Spleen (tissue), 11 donors: Measurements from ENCODE around the gene NANOS3. TPM values are rescaled to one million over a fixed set of nuclear protein-coding genes. Genes with fewer than 3 reads are reported as not detected.

Experiments used
- DNase-seq: peaks from one replicate; pipeline ENCODE4 v3.0.0-alpha.2; 2020
- H3K27ac ChIP-seq, 8 donors: fragments of 200-600 bp; sonication (generic) in 7 of 8; 1 replicate in 4 of 8; 2 replicates in 4 of 8; pipeline versions ENCODE4 v1.5.0 to v1.8.0; 2016 to 2021; ENCODE audit warnings: inconsistent platforms in 4 of 8, mild to moderate bottlenecking in 4 of 8, moderate library complexity in 1 of 8
- H3K27me3 ChIP-seq, 7 donors: fragments of 200-600 bp; sonication (generic) in 6 of 7; replicated peaks in 1 of 7; 1 replicate in 4 of 7; 2 replicates in 3 of 7; pipeline versions ENCODE4 v1.5.0 to v1.8.0; 2016 to 2021; ENCODE audit warnings: inconsistent platforms in 3 of 7, mild to moderate bottlenecking in 1 of 7
- H3K36me3 ChIP-seq, 6 donors: fragments of 200-600 bp; sonication (generic) in 5 of 6; 1 replicate in 4 of 6; 2 replicates in 2 of 6; pipeline versions ENCODE4 v1.5.0 to v1.8.0; 2016 to 2021; ENCODE audit warnings: inconsistent platforms in 2 of 6
- H3K4me1 ChIP-seq, 6 donors: fragments of 200-600 bp; sonication (generic) in 5 of 6; 1 replicate in 3 of 6; 2 replicates in 3 of 6; pipeline versions ENCODE4 v1.5.0 to v1.8.0; 2016 to 2021; ENCODE audit warnings: inconsistent platforms in 3 of 6
- H3K4me3 ChIP-seq, 8 donors: fragments of 200-600 bp; sonication (generic) in 7 of 8; 1 replicate in 4 of 8; 2 replicates in 4 of 8; pipeline versions ENCODE4 v1.5.0 to v1.8.0; 2016 to 2021; ENCODE audit warnings: inconsistent platforms in 4 of 8, mild to moderate bottlenecking in 4 of 8, moderate library complexity in 2 of 8
- H3K9me3 ChIP-seq, 8 donors: fragments of 200-600 bp; sonication (generic) in 7 of 8; 1 replicate in 4 of 8; 2 replicates in 4 of 8; pipeline versions ENCODE4 v1.5.0 to v1.8.0; 2016 to 2021; ENCODE audit warnings: inconsistent platforms in 4 of 8
- CTCF ChIP-seq, 11 experiments: fragments of 200-600 bp in 7 of 11; fragments of 450-650 bp in 4 of 11; sonication (generic) in 4 of 11; IDR thresholded peaks in 8 of 11; conservative IDR thresholded peaks in 3 of 11; 1 replicate in 7 of 11; 2 replicates in 4 of 11; pipeline versions ENCODE4 v1.4.0 to v1.8.0; 2016 to 2021; ENCODE audit warnings: antibody characterized with exemption in 11 of 11, inconsistent platforms in 4 of 11, mild to moderate bottlenecking in 1 of 11
- POLR2A ChIP-seq, 3 donors: fragments of 450-650 bp; IDR thresholded peaks; one replicate each; pipeline ENCODE4 v1.5.1; 2017; ENCODE audit warnings: antibody characterized with exemption in 3 of 3, mild to moderate bottlenecking in 1 of 3
- POLR2AphosphoS5 ChIP-seq, 3 donors: sonication (generic); formaldehyde crosslinking; IDR thresholded peaks; one replicate each; pipeline ENCODE4 v1.5.1; 2017; ENCODE audit warnings: antibody characterized with exemption in 3 of 3
- WGBS, 5 donors: extraction: QIAGEN DNeasy Blood & Tissue Kit in 3 of 5; methylation state at CpG; one replicate each; pipeline versions ENCODE4 v1.1.5 to v1.1.7; 2013 to 2018; 5-methylcytosine and 5-hydroxymethylcytosine counted together
- intact Hi-C: fragments of 100-400 bp; cut with DNase I; formaldehyde crosslinking; loops from one replicate; pipeline ENCODE4 v1.15.0; 2023; ENCODE audit warnings: low total_unique reads
- polyA plus RNA-seq, 3 donors: library from polyadenylated mRNA; stranded (reverse); fragments of 200-250 nt; gene quantifications; one replicate each; pipeline ENCODE4 v1.2.1, GENCODE V29; 2013
- total RNA-seq, 7 donors: library from RNA; depleted of rRNA in 3 of 7; stranded (reverse); fragments of >200 nt in 3 of 7; fragmentation: NEBNext Ultra II Directional in 4 of 7; extraction: Animal tissue kit (Norgen Biotek cat#: 25700) in 4 of 7; gene quantifications; one replicate each; pipeline versions ENCODE4 v1.1.0 to v1.2.1, GENCODE V29; 2016 to 2021
- donor health status: healthy with polysubstance abuse.
- donor health status: DM: no; HTN: no; CAD: no; lungs with moderate emphysema.
- donor health status: DM: no; HTN: no; CAD: no.
- donor health status: Bipolar disorder and iron deficiency.
- donor health status: healthy.
- donor health status: DM: no; HTN: no; CAD: no.
- donor health status: DM: yes; HTN: yes; CAD: no.

The NANOS3 gene
- total and polyA plus RNA-seq, 10 donors, result 0.42 to 0.99 (median 0.52) TPM; not detected in 7

GRCh38 chr19:13842291-13843103 lies 34.4 kb upstream of the NANOS3 start:
- peak; percentile 93 for DNase-seq
- peaks cover 0 to 9% (median 0%) of the 10 kb centered on the region in 6 donors for H3K36me3 ChIP-seq
- peak overlapping the region; percentile 91 to 100 (median 98) for H3K27ac ChIP-seq
- intact Hi-C loops, result no loop called here
- TF ChIP-seq POLR2AphosphoS5 (IDR thresholded peaks at IDR 0.05) (peak; percentile 93 to 94 (median 94)), CTCF (IDR thresholded peaks at IDR 0.05 in 8 of 11, conservative IDR thresholded peaks at IDR 0.05 in 3 of 11) (peak in 3 of 11 experiments; percentile 7 to 13 (median 13)), POLR2A (IDR thresholded peaks at IDR 0.05) (peak in 2 of 3 donors; percentile 38 to 89)
- H3K9me3 ChIP-seq, result no peaks in the 10 kb centered on the region
- peaks cover 56 to 94% (median 82%) of the 10 kb centered on the region in 6 donors for H3K4me1 ChIP-seq
- 0 to 1% (median 1%) methylated on average over 28 to 95 of the region's 95 CpGs for WGBS, 5 donors
- H3K27me3 ChIP-seq, result peaks cover 0 to 5% (median 0%) of the 10 kb centered on the region in 7 donors
- peak overlapping the region; percentile 57 to 94 (median 77) for H3K4me3 ChIP-seq

- H3K4me3 ChIP-seq, result peak overlapping the region; percentile 27 to 94 (median 77)
- H3K27me3 ChIP-seq, result peaks cover 0 to 6% (median 0%) of the 10 kb centered on the region in 7 donors
- H3K4me1 ChIP-seq, result peaks cover 48 to 94% (median 82%) of the 10 kb centered on the region in 6 donors
- WGBS, 5 donors, result 19 to 37% (median 23%) methylated on average over 19 to 24 of the region's 24 CpGs
- peaks cover 0 to under 1% (median 0%) of the 10 kb centered on the region in 6 donors for H3K36me3 ChIP-seq
- intact Hi-C loops, result no loop called here
- TF ChIP-seq CTCF (IDR thresholded peaks at IDR 0.05 in 8 of 11, conservative IDR thresholded peaks at IDR 0.05 in 3 of 11) (no peak), POLR2AphosphoS5 (IDR thresholded peaks at IDR 0.05) (peak in 2 of 3 donors; percentile 41 to 42)
- peak; percentile 84 for DNase-seq
- H3K27ac ChIP-seq, result peak overlapping the region; percentile 50 to 100 (median 98)
- no peaks in the 10 kb centered on the region for H3K9me3 ChIP-seq
Measured at GRCh38 chr19:13843104-13843921, 33.6 kb upstream of the NANOS3 start.

- peak overlapping the region in 6 of 8 donors; percentile 98 to 100 (median 98) for H3K27ac ChIP-seq
- no peaks in the 10 kb centered on the region for H3K9me3 ChIP-seq
- no peaks in the 10 kb centered on the region for H3K36me3 ChIP-seq
- peaks cover 43 to 94% (median 78%) of the 10 kb centered on the region in 6 donors for H3K4me1 ChIP-seq
- intact Hi-C loops, result no loop called here
- 70 to 86% (median 74%) methylated on average over 3 to 7 of the region's 7 CpGs for WGBS, 5 donors
- no peak overlapping the region for H3K4me3 ChIP-seq
- H3K27me3 ChIP-seq, result peaks cover 0 to 6% (median 0%) of the 10 kb centered on the region in 7 donors
- TF ChIP-seq POLR2A (IDR thresholded peaks at IDR 0.05), result no peak
- no peak for TF ChIP-seq POLR2AphosphoS5 (IDR thresholded peaks at IDR 0.05)
- no peak for TF ChIP-seq CTCF (IDR thresholded peaks at IDR 0.05 in 8 of 11, conservative IDR thresholded peaks at IDR 0.05 in 3 of 11)
- peak; percentile 80 for DNase-seq
Measured at GRCh38 chr19:13844130-13844631, 32.8 kb upstream of the NANOS3 start.
